ENCODE measurements around the gene MAP6D1.

MAP6D1 gene

DNA sequence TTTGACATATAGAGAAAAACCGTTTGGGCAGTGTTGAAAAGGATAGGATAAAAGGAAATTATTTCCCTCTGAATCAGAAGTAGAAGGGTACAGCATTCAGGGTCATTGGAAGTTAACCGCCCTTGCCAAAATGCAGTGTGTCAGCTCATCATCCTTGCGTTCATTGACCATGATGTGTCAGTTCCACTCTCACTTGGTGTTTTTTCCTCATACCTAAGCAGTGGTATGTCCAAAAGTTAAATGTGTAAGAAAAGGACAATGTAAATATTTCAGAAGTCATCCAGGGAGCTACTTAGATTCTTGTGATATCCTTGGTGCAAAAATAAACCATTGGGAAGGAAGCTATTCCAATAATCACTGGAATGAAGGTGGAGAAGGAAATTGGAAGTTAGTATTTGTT lies 50.7 kb downstream of the MAP6D1 start:
- no peaks in the 10 kb centered on the region for H3K4me1 ChIP-seq
- H3K27ac ChIP-seq: no peak overlapping the region
- H3K9me3 ChIP-seq (ENCODE audit: control insufficient read depth, low read length): no peaks in the 10 kb centered on the region
- no peaks in the 10 kb centered on the region for H3K79me2 ChIP-seq
- TF ChIP-seq, protein P1, sequence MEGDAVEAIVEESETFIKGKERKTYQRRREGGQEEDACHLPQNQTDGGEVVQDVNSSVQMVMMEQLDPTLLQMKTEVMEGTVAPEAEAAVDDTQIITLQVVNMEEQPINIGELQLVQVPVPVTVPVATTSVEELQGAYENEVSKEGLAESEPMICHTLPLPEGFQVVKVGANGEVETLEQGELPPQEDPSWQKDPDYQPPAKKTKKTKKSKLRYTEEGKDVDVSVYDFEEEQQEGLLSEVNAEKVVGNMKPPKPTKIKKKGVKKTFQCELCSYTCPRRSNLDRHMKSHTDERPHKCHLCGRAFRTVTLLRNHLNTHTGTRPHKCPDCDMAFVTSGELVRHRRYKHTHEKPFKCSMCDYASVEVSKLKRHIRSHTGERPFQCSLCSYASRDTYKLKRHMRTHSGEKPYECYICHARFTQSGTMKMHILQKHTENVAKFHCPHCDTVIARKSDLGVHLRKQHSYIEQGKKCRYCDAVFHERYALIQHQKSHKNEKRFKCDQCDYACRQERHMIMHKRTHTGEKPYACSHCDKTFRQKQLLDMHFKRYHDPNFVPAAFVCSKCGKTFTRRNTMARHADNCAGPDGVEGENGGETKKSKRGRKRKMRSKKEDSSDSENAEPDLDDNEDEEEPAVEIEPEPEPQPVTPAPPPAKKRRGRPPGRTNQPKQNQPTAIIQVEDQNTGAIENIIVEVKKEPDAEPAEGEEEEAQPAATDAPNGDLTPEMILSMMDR (IDR thresholded peaks at IDR 0.05): no peak
- H2AFZ ChIP-seq: no peak overlapping the region
- no peaks in the 10 kb centered on the region for H3K27me3 ChIP-seq (ENCODE audit: control insufficient read depth, insufficient read depth, low read length)
- H3K36me3 ChIP-seq (ENCODE audit: control insufficient read depth, insufficient read depth, low read length): no peaks in the 10 kb centered on the region
- no peak overlapping the region for H3K9ac ChIP-seq
- H3K4me2 ChIP-seq (ENCODE audit: low read length): no peak overlapping the region
- H3K4me3 ChIP-seq (ENCODE audit: low read depth, low read length): no peak overlapping the region

DNA sequence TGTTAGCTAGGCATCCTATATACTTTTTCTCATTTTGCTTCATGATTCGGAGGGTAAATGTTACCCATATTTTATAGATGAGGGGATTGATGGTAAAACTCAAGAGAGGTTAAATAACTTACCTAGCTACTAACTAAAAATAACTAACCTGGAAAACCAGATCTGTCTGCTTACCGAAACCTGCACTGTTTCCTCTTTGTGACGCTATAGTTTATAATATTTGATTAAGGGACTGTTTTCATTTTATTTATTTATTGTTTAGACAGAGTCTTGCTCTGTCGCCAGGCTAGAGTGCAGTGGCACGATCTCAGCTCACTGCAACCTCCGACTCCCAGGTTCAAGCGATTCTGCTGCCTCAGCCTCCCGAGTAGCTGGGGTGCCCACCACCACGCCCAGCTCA lies 55.9 kb downstream of the MAP6D1 start:
- Histone ChIP-seq H3K27me3 (ENCODE audit: control insufficient read depth, insufficient read depth, low read length) (no peaks in the 10 kb centered on the region), H3K79me2 (no peaks in the 10 kb centered on the region), H3K9me3 (ENCODE audit: control insufficient read depth, low read length) (no peaks in the 10 kb centered on the region), H2AFZ (no peak overlapping the region), H3K9ac (no peak overlapping the region), H3K4me2 (ENCODE audit: low read length) (no peak overlapping the region), H3K4me3 (ENCODE audit: low read depth, low read length) (no peak overlapping the region), H3K36me3 (ENCODE audit: control insufficient read depth, insufficient read depth, low read length) (no peaks in the 10 kb centered on the region), H3K27ac (no peak overlapping the region), H3K4me1 (peaks cover 24% of the 10 kb centered on the region)
- TF ChIP-seq, protein P1 (IDR thresholded peaks at IDR 0.05): no peak

DNA sequence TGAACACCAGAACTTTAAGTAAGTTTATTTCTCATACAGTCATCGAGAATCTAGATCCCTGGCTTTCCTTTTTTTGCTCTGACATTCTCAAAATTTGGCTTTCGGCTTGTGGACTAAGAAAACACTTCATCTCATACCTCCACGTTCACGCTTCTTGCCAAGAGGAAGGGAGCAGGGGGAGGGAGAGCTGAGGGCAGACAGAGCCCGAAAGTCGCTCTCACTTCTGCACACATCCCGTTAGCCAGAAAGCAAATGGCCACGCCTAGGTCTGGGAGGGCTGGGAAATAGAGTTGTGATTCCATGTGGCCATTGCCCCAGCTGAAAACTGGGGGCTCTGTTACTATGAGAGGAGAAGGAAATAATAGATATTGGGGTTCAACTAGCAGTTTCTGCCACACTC lies 57.3 kb downstream of the MAP6D1 start:
- Histone ChIP-seq H3K4me2 (ENCODE audit: low read length) (no peak overlapping the region), H2AFZ (no peak overlapping the region), H3K9me3 (ENCODE audit: control insufficient read depth, low read length) (no peaks in the 10 kb centered on the region), H3K27ac (no peak overlapping the region), H3K27me3 (ENCODE audit: control insufficient read depth, insufficient read depth, low read length) (no peaks in the 10 kb centered on the region), H3K9ac (no peak overlapping the region), H3K4me1 (peaks cover 24% of the 10 kb centered on the region), H3K36me3 (ENCODE audit: control insufficient read depth, insufficient read depth, low read length) (no peaks in the 10 kb centered on the region), H3K79me2 (no peaks in the 10 kb centered on the region), H3K4me3 (ENCODE audit: low read depth, low read length) (no peak overlapping the region)
- TF ChIP-seq, protein P1 (IDR thresholded peaks at IDR 0.05): no peak

DNA sequence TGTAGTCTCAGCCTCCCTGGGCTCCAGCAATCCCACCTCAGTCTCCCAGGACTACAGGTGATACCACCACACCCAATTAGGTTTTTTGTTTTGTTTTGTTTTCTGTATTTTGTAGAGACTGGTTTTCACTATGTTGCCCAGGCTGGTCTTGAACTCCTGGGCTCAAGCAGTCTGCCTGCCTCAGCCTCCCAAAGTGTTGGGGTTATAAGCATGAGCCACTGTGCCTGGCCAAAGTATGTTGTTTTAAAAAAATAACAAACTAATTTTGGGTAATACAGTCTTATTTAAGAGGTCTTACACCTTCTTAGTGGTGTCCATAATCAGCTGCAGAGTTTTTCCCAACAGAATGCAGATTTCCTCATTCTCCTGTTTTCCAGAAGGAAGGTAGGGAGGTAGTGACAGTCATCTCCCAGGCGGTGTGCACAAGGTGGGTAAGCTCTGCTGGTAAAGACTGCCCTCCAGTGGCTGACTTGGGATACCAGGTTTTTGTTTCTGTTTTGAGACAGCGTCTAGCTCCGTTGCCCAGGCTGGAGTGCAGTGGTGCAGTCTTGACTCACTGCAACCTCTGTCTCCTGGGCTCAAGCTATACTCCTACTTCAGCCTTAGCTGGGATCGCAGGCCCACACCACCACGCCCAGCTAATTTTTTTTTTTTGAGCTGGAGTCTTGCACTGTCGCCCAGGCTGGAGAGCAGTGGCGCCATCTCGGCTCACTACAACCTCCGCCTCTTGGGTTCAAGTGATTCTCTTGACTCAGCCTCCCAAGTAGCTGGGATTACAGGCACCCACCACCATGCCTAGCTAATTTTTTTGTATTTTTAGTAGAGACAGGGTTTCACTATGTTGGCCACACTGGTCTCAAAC lies 58.4 kb downstream of the MAP6D1 start:
- H3K27me3 ChIP-seq (ENCODE audit: control insufficient read depth, insufficient read depth, low read length): no peaks in the 10 kb centered on the region
- peaks cover 24% of the 10 kb centered on the region for H3K4me1 ChIP-seq
- H2AFZ ChIP-seq: no peak overlapping the region
- H3K27ac ChIP-seq: peak overlapping the region; percentile 79
- H3K4me3 ChIP-seq (ENCODE audit: low read depth, low read length): peak overlapping the region; percentile 5
- H3K9me3 ChIP-seq (ENCODE audit: control insufficient read depth, low read length): no peaks in the 10 kb centered on the region
- peak overlapping the region; percentile 32 for H3K4me2 ChIP-seq (ENCODE audit: low read length)
- no peaks in the 10 kb centered on the region for H3K79me2 ChIP-seq
- H3K36me3 ChIP-seq (ENCODE audit: control insufficient read depth, insufficient read depth, low read length): no peaks in the 10 kb centered on the region
- no peak overlapping the region for H3K9ac ChIP-seq
- TF ChIP-seq, protein P1 (IDR thresholded peaks at IDR 0.05): peak; percentile 87

DNA sequence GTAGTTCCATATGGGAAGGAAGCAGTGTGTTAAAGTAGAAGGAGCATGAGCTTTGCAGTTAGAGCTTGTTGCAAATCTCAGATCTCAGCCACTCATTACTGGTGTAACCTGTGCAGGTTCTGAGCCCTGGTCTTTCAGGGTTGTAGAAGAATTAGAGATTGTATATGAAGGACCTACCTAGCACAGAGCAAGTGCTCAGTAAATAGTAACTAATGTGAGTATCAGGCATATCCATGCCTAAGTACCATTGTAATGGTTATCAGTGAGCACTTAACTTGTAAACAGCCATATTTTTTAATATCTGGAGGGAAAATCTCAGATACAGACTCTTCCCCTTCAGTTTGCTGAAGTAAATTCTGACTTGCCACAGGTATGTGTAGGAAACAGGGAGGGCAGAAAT lies 59.3 kb downstream of the MAP6D1 start:
- H3K4me1 ChIP-seq: peaks cover 24% of the 10 kb centered on the region
- peak overlapping the region; percentile 25 for H3K4me3 ChIP-seq (ENCODE audit: low read depth, low read length)
- H3K9ac ChIP-seq: no peak overlapping the region
- H3K27ac ChIP-seq: peak overlapping the region; percentile 79
- H3K27me3 ChIP-seq (ENCODE audit: control insufficient read depth, insufficient read depth, low read length): no peaks in the 10 kb centered on the region
- no peaks in the 10 kb centered on the region for H3K79me2 ChIP-seq
- no peaks in the 10 kb centered on the region for H3K36me3 ChIP-seq (ENCODE audit: control insufficient read depth, insufficient read depth, low read length)
- no peak overlapping the region for H2AFZ ChIP-seq
- no peaks in the 10 kb centered on the region for H3K9me3 ChIP-seq (ENCODE audit: control insufficient read depth, low read length)
- TF ChIP-seq, protein P1 (IDR thresholded peaks at IDR 0.05): no peak
- H3K4me2 ChIP-seq (ENCODE audit: low read length): peak overlapping the region; percentile 32

Measured in parathyroid adenoma (tissue), 2 donors.